GM19452 (cell line): Measurements from ENCODE around the gene RBM12.

Source experiments
- ATAC-seq: cut with Tn5 transposase; IDR thresholded peaks from one replicate; pipeline ENCODE4 v1.9.1; 2021; ENCODE audit not compliant: unreplicated experiment

RBM12 gene

DNA sequence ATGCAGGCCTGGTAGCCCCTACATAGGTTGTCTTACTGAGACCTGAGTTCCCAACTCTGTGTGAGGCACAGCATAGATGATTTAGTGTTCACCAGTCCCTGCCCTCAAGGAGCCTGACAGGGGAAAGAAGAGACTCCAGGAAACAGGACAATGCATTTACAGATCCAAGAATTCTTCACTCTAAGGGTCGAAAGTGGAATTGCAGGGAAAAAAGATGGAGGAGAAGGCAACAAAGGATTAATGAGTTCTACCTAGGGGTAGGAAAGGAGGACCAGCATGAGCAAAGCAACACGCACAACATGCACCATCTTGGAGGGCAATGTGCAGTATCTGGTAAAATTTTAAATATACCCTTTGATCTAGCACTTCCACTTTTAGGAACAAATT lies 43.1 kb downstream of the RBM12 start:
- ATAC-seq: no peak

DNA sequence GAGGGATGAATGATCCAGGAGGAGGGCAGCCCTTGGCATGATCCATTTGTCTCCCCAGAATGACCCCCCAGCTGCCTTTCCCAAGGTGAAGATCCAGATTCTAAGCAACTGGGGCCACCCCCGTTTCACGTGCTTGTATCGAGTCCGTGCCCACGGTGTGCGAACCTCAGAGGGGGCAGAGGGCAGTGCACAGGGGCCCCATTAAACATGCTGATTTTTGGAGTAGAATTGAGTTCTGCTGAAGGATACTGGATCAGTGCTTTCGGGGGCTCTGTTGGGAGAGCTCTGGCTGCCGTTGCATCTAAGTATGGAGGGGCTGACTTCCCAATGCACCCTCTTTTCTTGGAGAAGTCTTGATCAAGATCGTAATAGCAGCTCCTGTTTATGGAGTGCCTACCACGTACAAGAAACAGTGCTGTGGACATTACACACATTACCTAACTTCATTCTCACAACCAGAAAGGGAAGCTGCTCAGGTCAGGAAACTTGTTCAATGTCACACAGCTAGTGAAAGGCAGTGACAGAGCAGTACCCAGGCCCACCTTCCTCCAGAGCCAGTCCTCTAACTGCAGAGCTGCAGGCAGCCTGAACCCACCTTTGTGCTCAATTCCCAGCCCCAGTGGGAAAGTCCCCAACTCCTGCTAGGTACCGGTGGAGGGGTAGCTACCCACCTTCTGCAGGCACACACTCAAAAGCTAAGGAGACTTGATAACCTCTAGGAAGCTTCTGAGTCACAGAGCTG lies 43.7 kb downstream of the RBM12 start:
- ATAC-seq: no peak

DNA sequence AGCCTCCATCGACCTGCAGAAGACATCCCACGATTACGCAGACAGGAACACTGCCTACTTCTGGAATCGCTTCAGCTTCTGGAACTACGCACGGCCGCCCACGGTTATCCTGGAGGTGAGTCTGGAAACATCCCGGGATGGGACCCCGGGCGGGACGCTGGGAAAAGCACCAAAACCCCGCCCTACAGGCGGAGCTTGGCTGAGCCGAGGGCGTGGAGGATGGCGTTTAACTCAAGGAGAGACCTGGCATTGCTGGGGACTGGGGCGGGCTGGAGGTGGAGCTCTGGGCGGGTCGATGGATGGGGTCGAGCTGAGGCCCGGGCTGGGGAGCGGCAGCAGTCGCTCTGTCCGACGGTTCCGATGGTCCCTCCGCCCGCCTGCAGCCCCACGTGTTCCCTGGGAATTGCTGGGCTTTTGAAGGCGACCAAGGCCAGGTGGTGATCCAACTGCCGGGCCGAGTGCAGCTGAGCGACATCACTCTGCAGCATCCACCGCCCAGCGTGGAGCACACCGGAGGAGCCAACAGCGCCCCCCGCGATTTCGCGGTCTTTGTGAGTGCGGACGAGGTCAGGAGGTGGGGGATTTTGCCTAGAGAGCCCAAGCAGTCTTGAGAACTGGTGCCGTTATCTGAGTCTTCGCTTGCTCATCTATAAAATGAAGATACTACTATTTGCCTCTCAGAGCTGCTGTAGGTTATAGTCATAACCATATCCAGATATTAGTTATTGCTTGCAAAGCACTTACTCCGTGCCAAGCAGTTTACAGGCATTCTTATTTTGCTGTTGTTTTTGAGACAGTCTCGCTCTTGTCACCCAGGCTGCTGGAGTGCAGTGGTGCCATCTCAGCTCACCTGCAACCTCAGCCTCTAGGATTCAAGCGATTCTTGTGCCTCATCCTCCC lies 45.3 kb downstream of the RBM12 start:
- ATAC-seq: peak; percentile 39

DNA sequence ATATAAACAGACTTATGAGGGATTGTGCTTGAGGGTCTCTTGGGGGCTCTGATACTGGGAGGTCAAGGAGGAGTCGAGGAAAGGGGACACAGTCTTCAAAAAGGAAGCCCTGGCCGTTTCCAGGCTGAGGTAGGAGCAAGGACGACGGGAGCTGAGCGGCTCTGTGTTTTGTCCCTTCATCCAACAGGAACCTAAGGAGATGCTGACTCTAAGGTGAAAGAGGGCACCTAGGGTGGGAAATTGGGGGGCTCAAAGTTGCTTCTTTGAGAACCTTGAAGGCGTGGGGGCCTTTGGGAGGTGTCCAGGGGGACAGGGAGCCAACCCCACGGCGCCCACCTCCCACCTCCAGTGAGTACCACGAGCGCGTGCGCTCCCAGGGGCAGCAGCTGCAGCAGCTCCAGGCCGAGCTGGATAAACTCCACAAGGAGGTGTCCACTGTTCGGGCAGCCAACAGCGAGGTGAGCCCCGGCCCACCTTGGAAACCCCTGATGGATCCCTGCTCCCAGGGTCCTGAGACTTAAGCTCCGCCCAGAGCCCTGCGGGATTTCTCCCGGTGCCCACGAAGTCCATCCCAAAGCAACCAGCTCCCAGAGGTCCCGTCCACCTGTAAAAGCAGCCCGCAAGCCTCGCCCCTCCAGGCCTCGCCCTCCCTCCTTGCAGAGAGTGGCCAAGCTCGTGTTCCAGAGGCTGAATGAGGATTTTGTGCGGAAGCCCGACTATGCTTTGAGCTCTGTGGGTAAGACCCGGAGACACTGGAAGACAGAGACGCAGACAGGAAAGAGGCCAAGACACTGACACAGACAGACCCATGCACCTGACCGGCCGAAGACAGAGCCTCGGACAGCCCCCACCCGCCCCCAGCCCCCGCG lies 46.2 kb downstream of the RBM12 start:
- ATAC-seq: no peak

DNA sequence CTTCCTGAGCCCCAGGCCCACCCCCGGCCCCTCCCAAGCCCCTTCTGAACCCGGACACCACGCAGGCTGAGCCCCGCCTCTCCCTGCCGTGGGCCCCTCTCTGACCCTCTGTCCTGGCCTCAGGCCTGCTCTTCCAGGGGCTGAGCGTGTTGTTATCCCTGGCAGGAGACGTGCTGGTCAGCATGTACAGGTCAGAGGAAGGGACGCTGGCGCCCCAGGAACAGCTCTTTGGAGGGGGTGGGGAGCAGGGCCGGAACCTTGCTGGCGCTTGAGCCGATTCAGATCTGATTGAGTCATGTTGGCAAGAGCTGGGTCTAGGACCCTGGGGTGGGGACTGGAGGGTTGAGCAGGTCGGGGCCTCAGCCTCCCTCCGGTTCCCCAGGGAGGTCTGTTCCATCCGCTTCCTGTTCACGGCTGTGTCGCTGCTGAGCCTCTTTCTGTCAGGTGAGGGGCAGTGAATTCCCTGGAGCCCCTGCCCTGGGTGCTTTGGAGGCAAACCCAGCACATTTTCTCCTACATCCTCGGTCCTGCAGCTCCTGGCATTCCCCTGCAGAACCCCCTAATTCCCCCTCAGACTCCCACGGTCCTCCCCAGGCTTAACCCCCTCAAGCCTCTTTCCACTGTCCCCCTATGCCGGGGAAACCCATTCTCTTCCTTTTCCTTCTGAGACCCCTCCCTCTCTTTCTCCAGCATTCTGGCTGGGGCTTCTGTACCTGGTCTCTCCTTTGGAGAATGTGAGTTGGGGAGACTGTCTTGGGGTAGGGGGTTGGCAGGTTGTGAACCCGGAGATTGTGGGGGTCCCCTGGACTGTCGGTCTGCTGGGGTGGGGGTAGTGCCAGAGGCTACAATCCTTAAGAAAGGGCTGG lies 47.1 kb downstream of the RBM12 start:
- ATAC-seq: no peak

DNA sequence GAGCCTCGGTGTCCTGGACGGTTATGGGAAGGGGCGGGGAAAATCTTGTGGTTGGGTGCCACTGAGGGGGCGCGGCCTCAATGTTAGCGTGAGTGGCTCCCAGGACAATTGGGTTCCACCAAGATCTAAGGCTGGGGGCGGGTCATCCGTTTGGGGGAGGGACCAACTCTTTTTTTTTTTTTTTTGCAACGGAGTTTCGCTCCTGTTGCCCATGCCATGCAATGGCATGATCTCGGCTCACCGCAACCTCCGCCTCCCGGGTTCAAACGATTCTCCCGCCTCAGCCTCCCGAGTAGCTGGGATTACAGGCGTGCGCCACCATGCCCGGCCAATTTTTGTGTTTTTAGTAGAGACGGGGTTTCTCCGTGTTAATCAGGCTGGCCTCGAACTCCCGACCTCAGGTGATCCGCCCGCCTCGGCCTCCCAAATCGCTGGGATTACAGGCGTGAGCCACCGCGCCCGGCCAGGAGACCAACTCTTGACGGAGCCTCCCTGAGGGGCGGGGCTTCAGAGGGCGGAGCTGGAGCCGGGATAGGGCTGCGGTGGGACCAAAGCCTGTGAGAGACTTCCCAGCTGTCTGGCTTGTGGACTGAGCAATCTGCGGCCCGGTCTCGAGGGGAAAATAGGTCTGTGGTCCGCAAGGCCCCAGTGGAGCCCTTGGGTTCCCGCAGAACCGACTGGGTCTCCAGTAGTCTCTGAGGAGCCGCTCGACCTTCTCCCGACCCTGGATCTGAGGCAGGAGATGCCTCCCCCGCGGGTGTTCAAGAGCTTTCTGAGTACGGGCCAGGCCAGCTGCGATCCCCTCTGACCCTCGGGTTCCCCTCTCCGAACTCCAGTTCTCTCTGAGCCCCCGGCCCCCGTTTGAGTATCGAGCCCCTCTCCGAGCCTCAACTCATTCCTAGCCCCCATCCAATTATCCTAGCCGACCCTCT lies 48.0 kb downstream of the RBM12 start:
- no peak for ATAC-seq

DNA sequence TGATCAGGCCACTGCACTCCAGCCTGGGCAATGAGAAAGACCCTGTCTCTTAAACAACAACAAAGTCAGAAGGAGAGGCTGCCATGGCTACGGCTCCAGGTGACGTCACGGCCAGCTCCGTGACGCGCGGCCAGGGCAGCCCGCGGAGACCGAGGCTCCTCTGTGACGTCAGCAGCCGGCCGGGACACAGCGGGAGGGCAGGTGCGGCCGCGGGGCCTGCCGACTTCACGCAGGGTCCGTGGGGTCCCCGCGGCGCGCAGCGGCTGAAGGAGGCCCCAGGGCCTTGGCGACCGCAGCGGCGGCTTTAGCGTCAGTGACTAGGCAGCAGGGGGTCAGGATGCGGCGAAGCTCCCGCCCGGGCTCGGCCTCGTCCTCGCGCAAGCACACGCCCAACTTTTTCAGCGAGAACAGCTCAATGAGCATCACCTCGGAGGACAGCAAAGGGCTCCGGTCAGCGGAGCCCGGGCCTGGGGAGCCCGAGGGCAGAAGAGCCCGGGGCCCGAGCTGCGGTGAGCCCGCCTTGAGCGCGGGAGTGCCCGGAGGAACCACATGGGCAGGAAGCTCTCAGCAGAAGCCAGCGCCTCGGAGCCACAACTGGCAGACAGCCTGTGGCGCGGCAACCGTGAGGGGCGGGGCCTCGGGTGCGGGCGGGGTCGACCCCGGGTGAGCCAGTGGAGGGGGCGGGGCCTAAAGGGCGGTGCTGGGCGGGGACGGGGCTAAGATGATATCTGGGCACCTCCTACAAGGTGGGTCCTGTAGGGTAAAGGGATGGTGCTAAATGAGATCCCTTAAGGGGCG lies 48.8 kb downstream of the RBM12 start, which contains the start of gene SPAG4:
SPAG4 (plus strand) TSS at position 163 of the 798 bp plus-strand sequence; CDS start at position 338, 175 bp downstream.
- ATAC-seq: peak; percentile 69

DNA sequence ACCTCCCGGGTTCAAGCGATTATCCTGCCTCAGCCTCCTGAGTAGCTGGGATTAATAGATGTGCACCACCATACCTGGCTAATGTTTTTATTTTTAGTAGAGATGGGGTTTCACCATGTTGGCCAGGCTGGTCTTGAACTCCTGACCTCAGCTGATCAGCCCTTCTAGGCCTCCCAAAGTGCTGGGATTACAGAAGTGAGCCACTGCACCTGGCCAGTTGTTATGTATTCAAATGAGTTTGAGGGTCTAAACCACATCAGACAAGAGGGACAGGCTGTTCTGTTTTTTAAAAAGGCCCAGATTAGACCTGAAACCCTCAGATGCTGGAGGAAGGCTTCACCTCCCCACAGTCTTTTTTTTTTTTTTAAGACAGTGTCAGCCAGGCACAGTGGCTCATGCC lies 53.2 kb downstream of the RBM12 start:
- ATAC-seq: no peak

DNA sequence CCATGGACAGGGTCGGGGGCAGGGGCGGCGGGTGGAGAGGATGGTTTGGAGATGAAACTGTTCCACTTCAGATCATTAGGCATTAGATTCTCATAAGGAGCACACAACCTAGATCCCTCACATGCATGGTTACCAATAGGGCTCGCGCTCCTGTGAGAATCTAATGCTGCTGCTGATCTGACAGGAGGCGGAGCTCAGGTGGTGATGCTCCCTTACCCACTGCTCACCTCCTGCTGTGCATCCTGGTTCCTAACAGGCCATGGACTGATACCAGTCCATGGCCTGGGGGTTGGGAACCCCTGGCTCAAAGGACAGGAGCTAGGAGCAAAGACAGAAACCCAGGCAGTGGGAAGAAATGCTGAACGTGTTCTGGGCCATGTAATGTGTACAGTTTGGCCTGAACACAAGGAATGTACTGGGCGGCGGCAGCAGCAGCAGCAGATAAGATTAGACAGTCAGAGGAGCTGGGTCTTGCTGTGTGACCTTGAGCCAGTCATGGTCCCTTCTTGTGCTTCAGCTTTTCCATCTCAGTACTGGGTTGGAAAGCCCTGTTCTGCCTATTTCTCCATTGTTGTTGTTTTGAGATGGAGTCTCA lies 53.8 kb downstream of the RBM12 start:
- ATAC-seq: no peak

DNA sequence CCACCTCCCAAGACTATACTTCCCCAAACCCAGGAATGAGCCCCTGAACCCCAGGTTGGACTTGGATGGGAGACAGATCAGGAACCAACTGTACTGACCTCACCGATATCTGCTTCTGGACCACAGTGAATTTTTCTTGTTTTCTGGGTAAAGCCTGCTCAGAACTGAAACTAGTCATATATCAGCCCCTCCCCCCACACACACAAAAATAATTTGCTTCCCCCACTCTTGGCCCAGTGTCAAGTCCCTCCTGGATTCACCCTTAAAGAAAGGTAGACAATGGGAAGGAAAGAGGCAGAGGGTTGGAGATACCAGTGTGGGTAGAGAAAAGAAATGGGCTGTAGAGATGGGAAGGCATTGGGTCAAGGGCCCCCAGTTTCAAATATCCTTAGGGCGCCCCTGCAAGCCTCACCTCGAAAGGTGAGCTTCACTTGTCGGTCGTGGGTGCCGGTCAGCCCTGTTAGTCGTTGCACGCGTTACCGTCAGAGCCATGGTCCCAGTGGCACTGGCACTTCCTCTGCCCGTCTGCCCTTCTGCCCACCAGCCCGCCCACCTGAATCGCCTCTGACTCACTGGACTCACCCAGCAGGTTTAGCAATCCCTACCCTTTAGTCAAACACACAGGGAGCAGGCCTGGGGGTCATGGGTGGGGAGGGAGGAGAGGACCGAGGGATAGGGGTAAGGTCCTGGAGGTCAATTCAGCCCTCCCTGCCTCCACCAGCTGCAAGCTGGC lies 57.5 kb downstream of the RBM12 start:
- no peak for ATAC-seq

DNA sequence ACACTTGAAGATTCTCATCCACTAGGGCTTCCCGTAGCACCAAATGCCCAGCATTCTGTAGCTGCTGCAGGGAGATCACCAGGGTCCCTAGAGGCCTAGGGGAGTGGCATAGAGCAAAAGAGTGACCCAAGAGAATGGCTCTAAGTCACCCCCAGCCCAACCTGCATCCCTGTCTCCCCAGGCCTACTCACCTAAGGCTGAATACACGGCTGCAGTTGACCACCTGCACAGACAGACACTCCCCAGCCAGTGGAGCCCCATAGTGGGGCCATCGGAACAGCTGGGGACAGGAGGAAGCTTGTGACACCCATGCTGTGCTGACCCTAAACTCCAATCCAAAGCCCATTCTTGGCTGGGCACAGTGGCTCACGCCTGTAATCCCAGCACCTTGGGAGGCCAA lies 58.6 kb downstream of the RBM12 start:
- no peak for ATAC-seq

DNA sequence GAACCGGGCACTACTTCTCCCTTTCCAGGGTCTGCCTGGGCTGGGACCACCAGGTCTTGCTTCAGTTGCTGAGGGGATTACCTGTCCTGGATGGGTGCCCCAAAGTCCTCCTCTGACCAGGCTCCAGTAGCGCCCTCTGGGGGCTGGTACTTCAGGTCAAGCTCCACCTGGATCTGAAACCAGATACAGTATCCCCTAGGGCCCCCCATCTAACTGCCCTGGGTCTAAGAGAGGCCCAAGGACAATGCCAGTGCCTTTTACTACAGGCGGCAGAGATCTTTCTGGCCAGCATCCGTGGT lies 60.3 kb downstream of the RBM12 start:
- no peak for ATAC-seq

DNA sequence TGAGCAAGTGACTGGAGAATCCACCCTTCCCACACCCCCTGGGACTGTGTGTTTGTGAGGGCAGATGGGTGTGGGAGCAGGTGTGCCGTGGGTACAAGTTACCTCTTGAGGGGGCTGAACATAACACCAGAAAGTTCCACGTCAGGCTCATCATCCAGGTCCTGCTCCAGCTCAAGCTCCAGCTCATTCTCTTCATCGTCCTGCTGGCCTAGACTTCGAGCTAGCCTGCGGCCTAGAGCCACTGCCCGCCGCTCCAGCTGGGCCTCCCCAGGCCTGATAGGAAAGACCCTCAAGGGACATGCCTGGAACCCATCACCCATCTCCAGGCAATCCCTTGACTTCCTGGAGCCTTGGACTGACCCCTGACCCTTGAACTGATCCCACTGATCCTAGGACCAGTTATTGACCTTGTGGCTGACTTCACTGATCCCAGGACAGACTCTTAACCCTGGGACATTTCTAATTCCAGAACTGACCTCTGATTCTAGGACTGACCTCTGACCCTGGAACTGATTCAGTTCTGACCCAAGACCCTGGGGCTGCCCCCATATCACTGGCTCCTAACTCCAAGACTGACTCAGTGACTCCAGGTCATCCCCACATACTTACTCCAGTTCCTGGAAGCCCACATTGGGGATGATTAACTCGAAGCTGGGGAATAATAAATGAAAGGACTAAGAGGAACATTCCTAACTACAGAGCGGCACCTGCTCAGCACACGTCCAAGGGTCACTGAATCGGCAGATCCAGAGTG lies 60.8 kb downstream of the RBM12 start:
- ATAC-seq: no peak

DNA sequence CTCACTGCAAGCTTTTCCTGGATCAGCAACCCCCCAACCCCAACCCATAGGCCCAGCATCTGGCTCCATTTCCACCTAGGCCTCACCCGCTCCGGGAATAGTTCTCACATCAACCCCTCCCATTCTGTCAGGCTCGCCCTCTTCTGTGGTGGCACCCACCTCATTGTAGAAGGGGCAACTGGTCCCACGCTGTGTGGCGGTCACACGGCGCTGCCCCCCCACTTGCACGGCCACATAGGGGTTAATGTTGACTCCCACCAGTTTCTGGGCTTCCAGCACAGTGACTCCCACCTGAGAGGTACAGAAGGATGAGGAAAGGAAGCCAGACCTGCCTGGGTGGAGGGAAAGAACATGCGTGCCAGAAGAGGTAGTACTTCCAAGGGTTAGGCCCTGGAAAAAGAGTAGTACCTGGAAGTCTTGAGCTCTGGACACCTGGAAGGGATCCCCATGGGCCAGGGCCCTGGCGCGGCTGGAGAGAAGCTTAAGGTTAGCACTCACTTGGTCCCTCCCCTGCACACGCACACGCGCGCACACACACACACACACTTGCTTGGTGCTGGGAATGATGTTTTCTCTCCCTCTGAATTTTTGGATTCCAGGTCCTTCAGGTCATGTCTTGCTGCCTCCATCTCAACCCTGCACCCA lies 61.7 kb downstream of the RBM12 start:
- no peak for ATAC-seq

DNA sequence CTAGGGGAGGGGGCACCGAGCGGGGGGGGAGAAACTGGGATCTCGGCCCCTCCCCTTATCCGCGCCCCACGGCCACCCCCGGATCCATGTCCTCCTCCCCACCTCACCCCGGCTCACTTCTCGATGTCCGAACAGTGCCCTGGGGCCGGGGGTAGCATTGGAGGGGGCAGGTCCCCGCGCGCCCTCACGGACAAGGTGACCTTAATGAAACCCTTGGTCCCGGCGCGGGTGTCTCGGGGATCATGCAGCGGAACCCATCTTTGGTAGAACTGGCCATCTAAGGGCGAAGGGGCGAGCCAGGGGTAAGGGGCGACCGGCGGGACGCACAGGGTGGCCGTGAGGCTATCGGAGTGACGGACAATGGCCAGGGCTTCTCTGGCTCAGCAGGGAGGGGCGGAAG lies 62.7 kb downstream of the RBM12 start:
- ATAC-seq: no peak
